ENCODE results near the gene ERCC2. TPM values are rescaled to one million over a fixed set of nuclear protein-coding genes. Genes with fewer than 3 reads are reported as not detected.
"Not testable (repeated sequence)": the region's sequence is repeated elsewhere in the genome, so short reads cannot be mapped to it uniquely, and the experiment has no call there.

The ERCC2 gene
- total and polyA plus RNA-seq, 2 experiments from 2014 or later = 33.3 to 81.1 TPM

DNA sequence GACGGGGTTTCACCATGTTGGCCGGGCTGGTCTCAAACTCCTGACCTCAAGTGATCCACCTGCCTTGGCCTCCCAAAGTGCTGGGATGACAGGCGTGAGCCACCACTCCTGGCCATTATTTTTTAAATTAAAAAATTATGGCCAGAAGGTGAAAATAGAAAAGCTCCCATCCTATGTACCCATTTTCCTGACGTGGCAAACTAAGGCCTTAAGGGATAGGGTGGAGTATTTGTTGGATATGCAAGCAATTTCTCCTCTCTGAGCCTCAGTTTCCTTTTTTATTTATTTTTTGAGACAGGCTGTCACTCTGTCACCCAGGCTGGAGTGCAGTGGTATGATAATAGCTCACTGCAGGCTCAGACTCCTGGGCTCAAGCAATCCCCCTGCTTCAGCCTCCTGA lies 35.5 kb downstream of the ERCC2 start:
- not testable (repeated sequence) for H3K36me3 ChIP-seq (ENCODE audit: insufficient read depth); H3K4me3 ChIP-seq; DNase-seq (ENCODE audit: low spot score); H3K79me2 ChIP-seq (replicated peaks; ENCODE audit: insufficient read depth); H3K27ac Mint-ChIP-seq; H3K36me3 Mint-ChIP-seq (ENCODE audit: low read depth); H3K4me1 ChIP-seq (ENCODE audit: insufficient read depth); H3K27me3 ChIP-seq (ENCODE audit: insufficient read depth); H3K9me3 Mint-ChIP-seq; H3K4me2 ChIP-seq; H3K27ac ChIP-seq (ENCODE audit: low read depth); H3K4me1 Mint-ChIP-seq; H3K9me2 ChIP-seq (ENCODE audit: insufficient read depth); H4K20me1 ChIP-seq (replicated peaks; ENCODE audit: insufficient read depth); ATAC-seq; H3K4me3 Mint-ChIP-seq; H2AFZ ChIP-seq; H3F3A ChIP-seq (replicated peaks; ENCODE audit: low read depth)
- peaks cover 12% of the 10 kb centered on the region for H3K27me3 Mint-ChIP-seq (ENCODE audit: insufficient read depth, low read depth, poor library complexity)

DNA sequence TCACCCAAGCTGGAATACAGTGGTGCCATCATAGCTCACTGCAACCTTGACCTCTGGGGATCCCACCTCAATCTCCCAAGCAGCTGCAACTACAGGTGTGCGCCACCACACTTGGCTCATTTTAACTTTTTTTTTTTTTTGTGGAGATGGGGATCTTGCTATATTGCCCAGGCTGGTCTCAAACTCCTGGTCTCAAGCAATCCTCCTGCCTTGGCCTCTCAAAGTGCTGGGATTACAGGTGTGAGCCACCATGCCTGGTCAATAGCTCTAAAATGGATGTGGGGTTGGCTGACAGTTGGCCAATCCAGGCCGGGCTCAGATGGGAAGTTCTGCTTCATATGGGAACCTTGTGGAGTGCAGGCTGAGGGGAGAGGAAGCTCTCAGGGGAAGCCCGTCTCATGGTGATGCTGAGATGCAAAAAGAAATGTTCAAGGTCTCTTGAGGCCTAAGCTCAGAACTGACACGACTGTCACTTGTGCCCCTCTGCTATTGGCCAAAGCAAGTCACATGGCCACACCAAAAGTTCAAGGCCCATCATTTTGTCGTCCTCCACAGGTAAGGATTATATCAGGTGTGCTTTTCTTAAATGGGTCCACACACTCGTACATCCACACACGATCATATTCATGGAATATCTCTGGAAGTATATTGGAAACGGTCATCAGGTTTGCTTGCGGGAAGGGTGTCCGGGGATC lies 36.6 kb downstream of the ERCC2 start:
- H3K36me3 Mint-ChIP-seq (ENCODE audit: low read depth) = no peaks in the 10 kb centered on the region; the same call in 2 of the 3 replicates
- TF ChIP-seq JUNB (IDR thresholded peaks at IDR 0.05; ENCODE audit: unreplicated experiment) = no peak
- TF ChIP-seq POLR2AphosphoS5 (IDR thresholded peaks at IDR 0.05; ENCODE audit: low read depth) = no peak
- no peak for TF ChIP-seq EZH2phosphoT487 (IDR thresholded peaks at IDR 0.05; ENCODE audit: unreplicated experiment)
- TF ChIP-seq EZH2 (IDR thresholded peaks at IDR 0.05; ENCODE audit: low read depth, unreplicated experiment) = no peak
- no peak for TF ChIP-seq CREB1 (CRISPR knock-in tag; IDR thresholded peaks at IDR 0.05; ENCODE audit: low read depth)
- no peak for TF ChIP-seq ZNF331 (CRISPR knock-in tag; IDR thresholded peaks at IDR 0.05; ENCODE audit: low read depth)
- ATAC-seq = no peak
- no peaks in the 10 kb centered on the region for H4K20me1 ChIP-seq (replicated peaks; ENCODE audit: insufficient read depth)
- H3K9me2 ChIP-seq (ENCODE audit: insufficient read depth) = no peaks in the 10 kb centered on the region
- H3K4me1 ChIP-seq (ENCODE audit: insufficient read depth) = no peaks in the 10 kb centered on the region
- no peaks in the 10 kb centered on the region for H3K9me3 Mint-ChIP-seq
- no peaks in the 10 kb centered on the region for H3K4me1 Mint-ChIP-seq
- no peak overlapping the region for H2AFZ ChIP-seq
- H3K79me2 ChIP-seq (replicated peaks; ENCODE audit: insufficient read depth) = no peaks in the 10 kb centered on the region
- H3K27ac Mint-ChIP-seq = no peak overlapping the region
- peaks cover 10% of the 10 kb centered on the region for H3K27me3 Mint-ChIP-seq (ENCODE audit: insufficient read depth, low read depth, poor library complexity)
- no peaks in the 10 kb centered on the region for H3K27me3 ChIP-seq (ENCODE audit: insufficient read depth)
- no peak overlapping the region for H3K4me3 ChIP-seq
- H3K4me2 ChIP-seq = no peak overlapping the region
- peaks cover 3% of the 10 kb centered on the region; the same call in 1 of the 2 replicates for H3F3A ChIP-seq (replicated peaks; ENCODE audit: low read depth)
- H3K4me3 Mint-ChIP-seq = no peak overlapping the region
- no peaks in the 10 kb centered on the region for H3K36me3 ChIP-seq (ENCODE audit: insufficient read depth)
- DNase-seq (ENCODE audit: low spot score) = no peak
- no peak overlapping the region for H3K27ac ChIP-seq (ENCODE audit: low read depth)

DNA sequence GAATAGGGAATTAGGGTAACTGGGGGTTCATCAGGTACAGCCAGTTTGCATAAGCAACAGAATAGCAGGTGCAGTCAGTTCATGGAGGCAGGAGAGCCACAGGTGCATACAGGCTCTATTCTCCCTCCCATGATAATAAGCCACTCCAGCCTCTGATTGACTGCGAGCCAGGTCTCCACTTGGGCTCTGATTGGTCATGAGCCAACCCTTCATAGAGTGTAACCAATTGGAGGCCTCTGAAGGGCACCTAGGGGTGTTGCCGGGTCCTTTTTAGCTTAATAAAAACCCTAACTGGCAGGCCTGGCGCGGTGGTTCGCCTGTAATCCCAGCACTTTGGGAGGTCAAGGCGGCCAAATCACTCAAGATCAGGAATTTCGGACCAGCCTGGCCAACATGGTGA lies 39.0 kb downstream of the ERCC2 start:
- Mint-ChIP-seq H3K27me3 (ENCODE audit: insufficient read depth, low read depth, poor library complexity) (peaks cover 8% of the 10 kb centered on the region), H3K27ac (no peak overlapping the region), H3K4me1 (peaks cover 4% of the 10 kb centered on the region; the same call in 1 of the 3 replicates), H3K4me3 (no peak overlapping the region), H3K9me3 (no peaks in the 10 kb centered on the region), H3K36me3 (ENCODE audit: low read depth) (no peaks in the 10 kb centered on the region; the same call in 2 of the 3 replicates)
- H3K4me3 ChIP-seq = no peak overlapping the region
- H3K27me3 ChIP-seq (ENCODE audit: insufficient read depth) = no peaks in the 10 kb centered on the region
- H4K20me1 ChIP-seq (replicated peaks; ENCODE audit: insufficient read depth) = no peaks in the 10 kb centered on the region
- DNase-seq (ENCODE audit: low spot score) = no peak
- H3K9me2 ChIP-seq (ENCODE audit: insufficient read depth) = no peaks in the 10 kb centered on the region
- peak overlapping the region; percentile 47; the same call in 1 of the 2 replicates for H2AFZ ChIP-seq
- no peaks in the 10 kb centered on the region for H3K79me2 ChIP-seq (replicated peaks; ENCODE audit: insufficient read depth)
- peaks cover 4% of the 10 kb centered on the region; the same call in 1 of the 2 replicates for H3F3A ChIP-seq (replicated peaks; ENCODE audit: low read depth)
- no peak overlapping the region for H3K27ac ChIP-seq (ENCODE audit: low read depth)
- ATAC-seq = peak; percentile 84
- TF ChIP-seq, protein P1, sequence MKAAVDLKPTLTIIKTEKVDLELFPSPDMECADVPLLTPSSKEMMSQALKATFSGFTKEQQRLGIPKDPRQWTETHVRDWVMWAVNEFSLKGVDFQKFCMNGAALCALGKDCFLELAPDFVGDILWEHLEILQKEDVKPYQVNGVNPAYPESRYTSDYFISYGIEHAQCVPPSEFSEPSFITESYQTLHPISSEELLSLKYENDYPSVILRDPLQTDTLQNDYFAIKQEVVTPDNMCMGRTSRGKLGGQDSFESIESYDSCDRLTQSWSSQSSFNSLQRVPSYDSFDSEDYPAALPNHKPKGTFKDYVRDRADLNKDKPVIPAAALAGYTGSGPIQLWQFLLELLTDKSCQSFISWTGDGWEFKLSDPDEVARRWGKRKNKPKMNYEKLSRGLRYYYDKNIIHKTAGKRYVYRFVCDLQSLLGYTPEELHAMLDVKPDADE (IDR thresholded peaks at IDR 0.05) = no peak
- TF ChIP-seq JUNB (IDR thresholded peaks at IDR 0.05; ENCODE audit: unreplicated experiment) (no peak), STAT1 (IDR thresholded peaks at IDR 0.05; ENCODE audit: unreplicated experiment) (no peak), POLR2AphosphoS5 (IDR thresholded peaks at IDR 0.05; ENCODE audit: low read depth) (no peak), EZH2 (IDR thresholded peaks at IDR 0.05; ENCODE audit: low read depth, unreplicated experiment) (no peak)
- H3K36me3 ChIP-seq (ENCODE audit: insufficient read depth) = no peaks in the 10 kb centered on the region
- no peak overlapping the region for H3K4me2 ChIP-seq
- H3K4me1 ChIP-seq (ENCODE audit: insufficient read depth) = no peaks in the 10 kb centered on the region

Measured in GM23338 (cell line).